Activated T-cell treated with anti-CD3 and anti-CD28 coated beads, Interleukin-2, amount 50 U/mL, for 72 hours (primary cell): Measurements from ENCODE around the gene CASP6. TPM values are rescaled to one million over a fixed set of nuclear protein-coding genes. Genes with fewer than 3 reads are reported as not detected.

Source experiments
- ATAC-seq, 2 donors: fragments of 150-1000 bp; cut with Tn5 transposase; replicated peaks in 1 of 2; 2 replicates each; pipeline ENCODE4 v1.10.0; 2021; ENCODE audit warnings: moderate library complexity in 2 of 2, mild to moderate bottlenecking in 1 of 2
- DNase-seq, 2 donors: peaks; one replicate each; pipeline ENCODE4 v3.0.0; 2021 to 2022; ENCODE audit warnings: mixed read lengths in 1 of 2
- H3K27ac Mint-ChIP-seq: one replicate; pipeline ENCODE4 v1.8.0; 2022; ENCODE audit warnings: mild to moderate bottlenecking, moderate library complexity, mixed read lengths
- H3K27me3 Mint-ChIP-seq: one replicate; pipeline ENCODE4 v1.8.0; 2022; ENCODE audit warnings: low read depth, mixed read lengths
- H3K36me3 Mint-ChIP-seq, 2 donors: one replicate each; pipeline ENCODE4 v1.8.0; 2022; ENCODE audit warnings: mixed read lengths in 2 of 2, mild to moderate bottlenecking in 1 of 2; ENCODE audit not compliant: insufficient read depth in 2 of 2
- H3K4me1 Mint-ChIP-seq: one replicate; pipeline ENCODE4 v1.8.0; 2022; ENCODE audit warnings: low read depth, mixed read lengths
- H3K4me3 Mint-ChIP-seq, 2 donors: one replicate each; pipeline ENCODE4 v1.8.0; 2022; ENCODE audit warnings: mild to moderate bottlenecking in 2 of 2, mixed read lengths in 2 of 2, moderate library complexity in 2 of 2
- H3K9me3 Mint-ChIP-seq, 2 donors: one replicate each; pipeline ENCODE4 v1.8.0; 2022; ENCODE audit warnings: mixed read lengths in 2 of 2
- total RNA-seq, 2 donors: library from RNA; stranded (reverse); gene quantifications; one replicate each; pipeline ENCODE4 v1.2.3, GENCODE V29; 2022

The CASP6 gene
- total RNA-seq, 2 donors from 2014 or later: 25.1 to 30.3 TPM

DNA sequence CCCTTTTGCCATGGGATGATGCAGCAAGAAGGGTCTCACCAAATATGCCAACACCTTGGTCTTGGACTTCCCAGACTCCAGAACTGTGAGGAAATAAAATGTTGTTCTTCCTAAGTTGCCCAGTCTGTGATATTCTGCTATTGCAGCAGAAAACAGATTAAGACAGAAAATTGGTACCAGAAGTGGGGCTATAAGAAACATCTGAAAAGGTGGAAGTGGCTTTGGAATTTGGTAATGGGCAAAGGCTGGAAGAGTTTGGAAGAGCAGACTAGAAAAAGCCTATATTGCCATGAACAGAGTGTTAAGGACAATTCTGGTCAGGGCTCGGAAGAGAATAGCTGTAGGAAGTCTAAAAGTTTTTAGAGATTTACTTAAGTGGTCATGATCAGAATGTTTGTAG lies 27.4 kb downstream of the CASP6 start:
- H3K4me1 Mint-ChIP-seq: peaks cover 15% of the 10 kb centered on the region
- no peak for ATAC-seq
- H3K27me3 Mint-ChIP-seq: no peaks in the 10 kb centered on the region
- no peak for DNase-seq
- peaks cover 8 to 24% of the 10 kb centered on the region in 2 donors for H3K36me3 Mint-ChIP-seq
- H3K9me3 Mint-ChIP-seq: peaks cover 5 to 6% of the 10 kb centered on the region in 2 donors
- no peak overlapping the region for H3K4me3 Mint-ChIP-seq
- H3K27ac Mint-ChIP-seq: no peak overlapping the region

DNA sequence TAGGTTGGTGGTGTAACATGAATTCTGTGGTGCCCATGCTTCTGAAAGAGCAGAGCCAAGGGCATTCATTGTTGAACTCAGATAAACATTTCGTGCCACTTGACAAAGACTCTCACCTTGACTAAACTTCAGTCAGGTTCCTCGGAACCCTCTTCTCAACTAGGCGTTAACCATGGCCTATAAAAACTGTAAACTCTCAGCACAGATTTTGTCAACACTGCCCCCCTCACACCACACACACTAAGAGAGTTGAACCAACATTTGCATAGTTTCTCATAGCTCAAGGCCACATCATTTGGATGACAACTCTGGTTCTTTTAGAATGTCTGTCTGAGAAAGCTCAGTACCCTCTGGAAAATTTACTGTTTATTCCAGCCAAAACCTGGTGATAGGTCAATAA lies 28.1 kb downstream of the CASP6 start:
- Mint-ChIP-seq H3K4me1 (peaks cover 16% of the 10 kb centered on the region), H3K27ac (no peak overlapping the region), H3K36me3 (peaks cover 8 to 26% of the 10 kb centered on the region in 2 donors), H3K27me3 (no peaks in the 10 kb centered on the region), H3K4me3 (no peak overlapping the region), H3K9me3 (peaks cover 5 to 6% of the 10 kb centered on the region in 2 donors)
- DNase-seq (no peak), ATAC-seq (peak in 1 of 2 donors; percentile 80)

DNA sequence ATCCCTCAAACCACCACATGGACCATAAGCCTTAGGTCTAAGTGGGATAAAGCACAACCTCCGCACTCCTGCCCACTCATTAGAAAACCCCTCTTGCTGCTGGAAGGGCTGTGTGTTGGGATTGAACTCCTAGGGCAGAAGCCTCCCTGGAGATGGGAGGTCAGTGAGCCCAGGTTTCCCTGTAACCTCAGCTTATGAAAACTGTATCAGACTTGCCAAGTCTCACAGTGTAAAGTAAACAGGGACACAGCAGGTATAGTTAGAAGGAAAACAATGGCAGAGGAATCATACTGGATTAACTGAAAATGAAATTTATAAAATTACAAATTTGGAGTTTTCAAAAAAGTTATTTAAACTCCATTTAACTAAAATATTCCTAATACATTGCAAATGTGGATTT lies 29.9 kb downstream of the CASP6 start:
- peaks cover 9 to 27% of the 10 kb centered on the region in 2 donors for H3K36me3 Mint-ChIP-seq
- H3K4me3 Mint-ChIP-seq: no peak overlapping the region
- ATAC-seq (no peak), DNase-seq (no peak)
- peaks cover 5 to 6% of the 10 kb centered on the region in 2 donors for H3K9me3 Mint-ChIP-seq
- H3K27me3 Mint-ChIP-seq: no peaks in the 10 kb centered on the region
- H3K27ac Mint-ChIP-seq: no peak overlapping the region
- peaks cover 34% of the 10 kb centered on the region for H3K4me1 Mint-ChIP-seq

DNA sequence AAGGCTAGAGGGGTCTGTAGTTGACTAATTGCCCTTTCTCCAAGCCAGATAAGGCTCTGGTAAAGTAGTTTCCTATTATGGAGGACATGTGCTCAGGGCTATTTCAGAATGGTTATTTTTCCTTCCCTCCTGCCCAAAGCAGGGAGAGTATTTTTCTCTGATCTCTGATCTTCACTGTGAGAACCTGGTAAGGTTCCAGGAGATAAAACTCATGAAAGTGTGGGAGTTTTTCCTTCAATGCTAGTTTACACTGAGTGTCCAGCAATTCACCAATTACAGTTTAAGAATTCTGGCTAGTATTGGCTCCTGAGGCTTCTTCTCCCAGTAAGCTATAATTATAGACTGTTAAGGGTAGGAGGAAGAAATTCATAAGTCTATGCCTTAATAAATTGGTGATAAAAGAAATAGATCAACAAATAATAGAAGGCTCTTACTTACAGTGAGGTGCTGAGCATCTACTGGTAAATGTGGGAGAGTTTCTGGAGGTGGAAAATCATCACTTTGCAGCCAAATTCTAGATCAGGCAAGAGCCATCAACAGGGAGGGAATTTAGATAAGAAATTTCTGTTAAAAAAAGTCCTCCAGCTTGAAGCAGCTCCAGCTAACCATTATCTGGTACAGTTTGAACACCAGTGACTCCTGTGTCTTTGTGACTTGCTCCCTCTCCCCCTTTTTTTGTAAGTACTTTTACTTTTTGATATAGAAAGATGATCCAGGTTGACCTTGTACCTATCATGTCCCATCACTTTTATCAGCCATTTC lies 30.9 kb downstream of the CASP6 start:
- no peak overlapping the region for H3K27ac Mint-ChIP-seq

DNA sequence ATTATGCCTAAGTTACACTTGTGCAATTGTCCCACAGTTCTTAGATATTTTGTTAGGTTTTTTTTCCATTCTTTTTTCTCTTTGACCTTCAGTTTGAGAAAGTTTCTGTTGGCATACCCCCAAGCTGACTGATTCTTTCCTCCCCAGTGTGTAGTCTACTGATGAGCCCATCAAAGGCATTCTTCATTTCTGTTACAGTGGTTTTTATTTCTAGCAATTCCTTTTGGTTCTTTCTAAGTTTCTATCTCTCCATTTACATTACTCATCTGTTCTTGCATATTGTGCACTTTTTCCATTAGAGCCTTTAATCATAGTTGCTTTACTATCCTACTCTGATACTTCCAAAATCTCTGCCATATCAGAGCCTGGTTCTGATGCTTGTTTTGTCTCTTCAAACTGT lies 31.9 kb downstream of the CASP6 start:
- Mint-ChIP-seq H3K4me1 (peaks cover 51% of the 10 kb centered on the region), H3K36me3 (peaks cover 9 to 25% of the 10 kb centered on the region in 2 donors), H3K27ac (peak overlapping the region; percentile 5), H3K27me3 (no peaks in the 10 kb centered on the region), H3K4me3 (no peak overlapping the region), H3K9me3 (peaks cover 5 to 6% of the 10 kb centered on the region in 2 donors)
- ATAC-seq: peak in 1 of 2 donors; percentile 25
- DNase-seq: no peak

More for the DNA sequence above, 30.9 kb downstream of the CASP6 start:
- ATAC-seq (no peak), DNase-seq (no peak)
- Mint-ChIP-seq H3K4me1 (peaks cover 41% of the 10 kb centered on the region), H3K27me3 (no peaks in the 10 kb centered on the region), H3K36me3 (peaks cover 9 to 27% of the 10 kb centered on the region in 2 donors), H3K9me3 (peaks cover 5 to 6% of the 10 kb centered on the region in 2 donors), H3K4me3 (no peak overlapping the region)

DNA sequence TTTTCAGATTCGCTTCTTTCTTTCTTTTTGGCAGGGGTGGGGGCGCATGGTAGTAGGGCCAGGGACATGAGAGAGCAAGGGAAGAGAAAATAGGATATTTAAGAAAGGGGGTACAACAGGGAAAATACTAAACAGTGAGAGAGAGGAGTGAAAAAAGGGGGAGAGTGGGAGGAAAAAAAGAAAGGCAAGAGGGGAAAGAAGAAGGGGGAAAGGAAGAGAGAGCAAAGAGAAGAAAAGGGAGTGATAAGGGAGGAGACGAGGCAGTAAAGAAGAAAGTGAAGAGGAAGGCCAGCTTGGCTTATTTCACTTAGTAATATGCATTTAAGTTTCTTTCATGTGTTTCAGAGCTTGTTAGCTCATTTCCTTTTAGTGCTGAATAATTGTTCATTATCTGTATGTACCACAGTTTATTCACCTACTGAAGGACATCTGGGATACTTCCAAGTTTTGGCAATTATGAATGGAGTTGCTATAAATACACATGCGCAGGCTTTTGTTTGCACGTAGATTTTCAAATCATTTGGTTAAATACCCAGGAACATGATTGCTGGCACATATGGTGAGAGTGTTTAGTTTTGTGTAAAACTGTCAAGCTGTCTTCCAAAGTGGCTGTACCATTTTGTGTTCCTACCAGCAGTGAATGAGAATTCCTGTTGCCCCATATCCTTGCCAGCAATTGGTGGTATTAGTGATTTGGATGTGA lies 37.3 kb downstream of the CASP6 start:
- DNase-seq: no peak
- no peak overlapping the region for H3K4me3 Mint-ChIP-seq
- ATAC-seq: no peak
- H3K4me1 Mint-ChIP-seq: peaks cover 44% of the 10 kb centered on the region
- H3K27ac Mint-ChIP-seq: no peak overlapping the region
- no peaks in the 10 kb centered on the region for H3K27me3 Mint-ChIP-seq
- no peaks in the 10 kb centered on the region for H3K9me3 Mint-ChIP-seq
- H3K36me3 Mint-ChIP-seq: peaks cover 2 to 14% of the 10 kb centered on the region in 2 donors

DNA sequence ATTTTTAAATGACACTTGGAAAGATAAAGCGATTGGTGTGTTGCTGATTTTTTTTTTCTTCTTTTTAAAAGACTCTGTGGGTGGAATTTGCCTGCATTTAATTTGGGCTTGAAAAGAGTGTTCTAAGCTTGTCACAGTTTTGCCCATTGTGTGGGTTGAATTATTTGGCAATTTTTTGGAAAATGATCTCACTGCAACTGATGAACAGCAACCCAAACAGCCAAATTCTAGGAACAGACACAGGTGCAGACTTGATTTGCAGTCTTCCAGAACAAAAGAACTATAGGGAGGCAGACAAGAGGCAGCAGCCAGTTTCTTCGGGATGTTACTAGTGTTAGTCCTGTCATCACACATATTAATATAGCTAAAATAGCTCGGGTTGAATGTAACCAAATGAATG lies 40.5 kb downstream of the CASP6 start:
- no peaks in the 10 kb centered on the region for H3K9me3 Mint-ChIP-seq
- ATAC-seq (no peak), DNase-seq (no peak)
- peak overlapping the region; percentile 40 for H3K27ac Mint-ChIP-seq
- H3K27me3 Mint-ChIP-seq: no peaks in the 10 kb centered on the region
- peaks cover 0 to 2% of the 10 kb centered on the region in 2 donors for H3K36me3 Mint-ChIP-seq
- H3K4me1 Mint-ChIP-seq: peaks cover 26% of the 10 kb centered on the region
- H3K4me3 Mint-ChIP-seq: no peak overlapping the region

DNA sequence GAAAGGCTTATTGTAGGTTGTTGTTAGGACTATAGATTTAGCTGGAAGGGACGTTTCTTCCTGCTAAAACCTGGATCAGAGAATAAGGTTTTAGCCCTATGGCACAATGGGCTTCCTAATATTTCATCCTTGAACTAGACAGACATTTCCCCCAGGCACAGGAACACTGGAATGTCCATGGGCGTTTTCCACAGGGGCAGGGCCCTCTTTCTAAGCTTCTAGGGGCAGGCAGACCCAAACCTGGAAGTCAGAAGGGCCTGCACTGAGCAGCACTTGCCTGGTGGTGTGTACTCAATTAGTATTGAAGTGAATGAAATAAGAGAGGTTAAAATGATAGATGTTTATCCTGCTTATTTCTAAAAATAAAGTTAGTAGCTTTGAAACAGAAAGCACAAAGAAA lies 41.1 kb downstream of the CASP6 start:
- Mint-ChIP-seq H3K36me3 (peaks cover 0 to 2% of the 10 kb centered on the region in 2 donors), H3K27ac (no peak overlapping the region), H3K4me1 (peaks cover 24% of the 10 kb centered on the region), H3K9me3 (no peaks in the 10 kb centered on the region), H3K4me3 (no peak overlapping the region), H3K27me3 (no peaks in the 10 kb centered on the region)
- ATAC-seq: no peak
- no peak for DNase-seq

DNA sequence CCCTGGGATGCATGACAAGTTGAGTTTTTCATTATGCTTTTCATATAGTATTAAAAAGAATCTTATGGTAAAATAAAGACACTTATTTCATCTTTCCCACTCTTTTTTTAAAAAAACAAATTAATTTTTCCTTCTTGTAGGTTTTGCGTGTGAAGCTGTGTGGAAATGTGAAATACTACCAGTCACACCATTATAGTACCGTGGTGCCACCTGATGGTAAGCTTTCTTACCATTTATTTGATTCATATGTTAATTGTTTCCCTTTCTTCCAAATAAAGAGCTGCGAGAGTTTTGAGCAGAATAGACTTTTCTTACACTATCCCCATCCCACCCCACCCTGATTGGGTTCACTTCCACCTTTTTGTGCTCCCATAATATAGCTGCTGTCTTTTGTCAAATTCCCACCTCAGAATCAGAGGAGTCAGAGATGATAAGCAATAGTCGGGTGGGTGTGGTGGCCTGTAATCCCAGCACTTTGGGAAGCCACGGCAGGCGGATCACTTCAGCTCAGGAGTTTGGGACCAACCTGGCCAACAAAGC lies 44.3 kb downstream of the CASP6 start:
- no peak for DNase-seq
- no peaks in the 10 kb centered on the region for H3K9me3 Mint-ChIP-seq
- H3K4me1 Mint-ChIP-seq: peaks cover 9% of the 10 kb centered on the region
- no peaks in the 10 kb centered on the region for H3K27me3 Mint-ChIP-seq
- ATAC-seq: no peak
- H3K27ac Mint-ChIP-seq: no peak overlapping the region
- no peaks in the 10 kb centered on the region for H3K36me3 Mint-ChIP-seq
- no peak overlapping the region for H3K4me3 Mint-ChIP-seq

DNA sequence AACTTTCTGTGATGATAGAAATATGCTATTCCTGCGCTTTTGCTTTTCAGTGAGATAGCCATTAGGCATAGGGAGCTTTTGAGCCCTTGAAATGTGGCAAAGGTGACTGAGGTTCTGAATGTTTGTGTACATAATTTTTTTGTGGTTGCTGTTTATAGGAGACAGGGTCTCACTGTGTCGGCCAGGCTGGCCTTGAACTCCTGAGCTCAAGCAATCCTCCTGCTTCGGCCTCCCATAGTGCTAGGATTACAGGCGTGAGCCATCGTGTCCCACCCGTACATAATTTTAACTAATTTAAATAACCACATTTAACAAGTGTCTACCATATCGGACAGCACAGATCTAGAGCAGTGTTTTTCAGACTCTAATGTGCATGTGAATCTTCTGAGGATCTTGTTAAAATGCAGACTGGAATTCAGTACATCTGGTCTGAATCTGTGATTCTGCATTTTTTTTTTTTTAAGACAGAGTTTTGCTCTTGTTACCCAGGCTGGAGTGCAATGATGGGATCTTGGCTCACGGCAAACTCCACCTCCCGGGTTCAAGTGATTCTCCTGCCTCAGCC lies 45.3 kb downstream of the CASP6 start:
- Mint-ChIP-seq H3K9me3 (no peaks in the 10 kb centered on the region), H3K36me3 (peaks cover 1% of the 10 kb centered on the region in 2 donors), H3K4me3 (no peak overlapping the region), H3K4me1 (peaks cover 9% of the 10 kb centered on the region), H3K27ac (no peak overlapping the region), H3K27me3 (no peaks in the 10 kb centered on the region)
- no peak for ATAC-seq
- no peak for DNase-seq

DNA sequence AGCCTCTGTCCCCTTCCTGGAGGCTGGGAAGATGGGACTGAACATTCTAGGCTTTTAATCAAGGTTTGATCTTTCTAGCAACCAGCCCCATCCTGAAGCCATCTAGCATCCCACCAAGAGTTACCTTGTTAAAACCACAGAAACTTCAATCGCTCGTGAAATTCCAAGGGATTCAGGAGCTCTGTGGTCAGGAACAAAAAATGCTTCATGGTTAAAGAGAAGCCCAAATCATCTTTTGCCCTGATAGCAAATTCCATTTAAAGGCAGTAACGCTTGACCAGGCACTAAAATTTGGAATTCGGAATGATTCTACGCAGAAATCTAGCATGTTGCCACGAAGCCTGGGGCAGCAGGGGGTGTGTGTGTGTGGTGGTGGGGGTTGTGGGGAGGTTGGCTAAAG lies 47.8 kb downstream of the CASP6 start:
- H3K27ac Mint-ChIP-seq: no peak overlapping the region

DNA sequence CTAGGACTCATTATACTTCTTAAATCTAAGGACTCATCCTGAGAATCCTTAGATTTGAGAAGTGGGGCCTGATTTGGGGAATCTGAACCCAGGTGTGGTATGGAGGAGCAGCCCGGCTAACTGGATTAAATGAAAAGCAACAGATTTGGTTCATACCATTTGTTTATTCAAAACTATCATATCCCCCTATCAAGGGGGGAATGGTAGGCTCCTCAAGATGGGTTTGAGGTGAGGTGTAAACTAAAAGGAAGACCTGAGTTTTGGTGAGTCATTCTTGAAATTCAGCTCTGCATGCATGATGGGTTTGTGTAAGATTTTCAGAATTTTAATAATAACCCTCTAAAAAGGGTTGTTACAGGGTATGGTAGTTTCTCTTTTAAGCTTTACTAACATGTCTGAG lies 53.4 kb downstream of the CASP6 start:
- Mint-ChIP-seq H3K36me3 (peaks cover 10 to 14% of the 10 kb centered on the region in 2 donors), H3K4me1 (peaks cover 32% of the 10 kb centered on the region), H3K9me3 (peaks cover 4 to 9% of the 10 kb centered on the region in 2 donors), H3K27me3 (no peaks in the 10 kb centered on the region), H3K4me3 (peak overlapping the region; percentile 4 to 21), H3K27ac (no peak overlapping the region)
- peak; percentile 67 to 68 for ATAC-seq
- peak; percentile 24 to 25 for DNase-seq

More for the DNA sequence above, 47.8 kb downstream of the CASP6 start:
- ATAC-seq (no peak), DNase-seq (no peak)
- Mint-ChIP-seq H3K27me3 (no peaks in the 10 kb centered on the region), H3K36me3 (peaks cover 6 to 9% of the 10 kb centered on the region in 2 donors), H3K4me3 (no peak overlapping the region), H3K4me1 (peaks cover 17% of the 10 kb centered on the region), H3K9me3 (peaks cover 0 to 9% of the 10 kb centered on the region in 2 donors)

DNA sequence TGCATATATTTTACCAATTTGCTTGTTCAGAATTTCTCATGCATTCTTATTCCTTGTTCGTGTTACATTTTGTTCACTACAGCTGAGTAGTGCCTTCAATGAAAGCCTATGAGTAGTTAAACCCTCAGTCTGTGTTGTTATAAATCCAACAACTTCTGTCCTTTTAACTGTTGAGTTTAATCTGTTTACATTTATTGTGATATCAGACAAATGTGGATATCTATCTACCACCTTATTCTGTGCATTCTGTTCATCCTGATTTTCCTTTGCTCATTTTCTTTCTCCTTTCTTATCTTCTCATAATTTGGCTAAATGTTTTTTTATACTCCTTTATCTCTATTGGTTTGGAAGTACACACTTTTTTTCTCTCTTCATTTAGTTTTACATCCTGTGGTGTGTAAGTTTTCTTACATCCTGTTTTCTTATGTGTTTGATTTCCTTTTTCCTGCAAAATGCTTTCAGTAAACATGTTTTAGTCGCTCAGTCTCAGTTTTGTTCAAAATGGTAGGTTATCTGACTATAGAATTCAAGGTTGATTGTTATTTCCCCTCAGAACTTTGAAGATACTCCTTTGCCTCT lies 54.2 kb downstream of the CASP6 start:
- Mint-ChIP-seq H3K36me3 (peaks cover 10 to 14% of the 10 kb centered on the region in 2 donors), H3K4me1 (peaks cover 32% of the 10 kb centered on the region), H3K9me3 (peaks cover 4 to 9% of the 10 kb centered on the region in 2 donors), H3K4me3 (peak overlapping the region; percentile 47 to 79), H3K27ac (peak overlapping the region; percentile 81), H3K27me3 (no peaks in the 10 kb centered on the region)
- no peak for DNase-seq
- ATAC-seq: no peak
